B cell (primary cell): ENCODE measurements around the gene RNU11.

Source experiments
- EZH2 ChIP-seq: IDR thresholded peaks from 2 replicates; pipeline ENCODE4 v1.6.1; 2012; ENCODE audit warnings: borderline replicate concordance, low read depth, mild to moderate bottlenecking, moderate library complexity, low read length; ENCODE audit not compliant: insufficient read depth, poor library complexity, severe bottlenecking
- TF ChIP-seq, protein P1 (sequence below): fragments of 200-600 bp; IDR thresholded peaks from one replicate; pipeline ENCODE4 v1.8.0; 2022; ENCODE audit warnings: antibody characterized with exemption, mild to moderate bottlenecking

GRCh38 chr1:28604411-28604810 lies 44.0 kb upstream of the RNU11 start:
- TF ChIP-seq, protein P1, sequence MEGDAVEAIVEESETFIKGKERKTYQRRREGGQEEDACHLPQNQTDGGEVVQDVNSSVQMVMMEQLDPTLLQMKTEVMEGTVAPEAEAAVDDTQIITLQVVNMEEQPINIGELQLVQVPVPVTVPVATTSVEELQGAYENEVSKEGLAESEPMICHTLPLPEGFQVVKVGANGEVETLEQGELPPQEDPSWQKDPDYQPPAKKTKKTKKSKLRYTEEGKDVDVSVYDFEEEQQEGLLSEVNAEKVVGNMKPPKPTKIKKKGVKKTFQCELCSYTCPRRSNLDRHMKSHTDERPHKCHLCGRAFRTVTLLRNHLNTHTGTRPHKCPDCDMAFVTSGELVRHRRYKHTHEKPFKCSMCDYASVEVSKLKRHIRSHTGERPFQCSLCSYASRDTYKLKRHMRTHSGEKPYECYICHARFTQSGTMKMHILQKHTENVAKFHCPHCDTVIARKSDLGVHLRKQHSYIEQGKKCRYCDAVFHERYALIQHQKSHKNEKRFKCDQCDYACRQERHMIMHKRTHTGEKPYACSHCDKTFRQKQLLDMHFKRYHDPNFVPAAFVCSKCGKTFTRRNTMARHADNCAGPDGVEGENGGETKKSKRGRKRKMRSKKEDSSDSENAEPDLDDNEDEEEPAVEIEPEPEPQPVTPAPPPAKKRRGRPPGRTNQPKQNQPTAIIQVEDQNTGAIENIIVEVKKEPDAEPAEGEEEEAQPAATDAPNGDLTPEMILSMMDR: no peak
- TF ChIP-seq EZH2: no peak
